ENCODE results near the gene GZMM.

GZMM gene

GRCh38 chr19:556611-557382 lies 12.9 kb downstream of the GZMM start:
- TF ChIP-seq CTCF (conservative IDR thresholded peaks at IDR 0.05; ENCODE audit: low read depth, low read length): no peak
- no peak for DNase-seq (ENCODE audit: low read depth)
- H3K4me3 ChIP-seq (ENCODE audit: low read length): no peak overlapping the region

DNA sequence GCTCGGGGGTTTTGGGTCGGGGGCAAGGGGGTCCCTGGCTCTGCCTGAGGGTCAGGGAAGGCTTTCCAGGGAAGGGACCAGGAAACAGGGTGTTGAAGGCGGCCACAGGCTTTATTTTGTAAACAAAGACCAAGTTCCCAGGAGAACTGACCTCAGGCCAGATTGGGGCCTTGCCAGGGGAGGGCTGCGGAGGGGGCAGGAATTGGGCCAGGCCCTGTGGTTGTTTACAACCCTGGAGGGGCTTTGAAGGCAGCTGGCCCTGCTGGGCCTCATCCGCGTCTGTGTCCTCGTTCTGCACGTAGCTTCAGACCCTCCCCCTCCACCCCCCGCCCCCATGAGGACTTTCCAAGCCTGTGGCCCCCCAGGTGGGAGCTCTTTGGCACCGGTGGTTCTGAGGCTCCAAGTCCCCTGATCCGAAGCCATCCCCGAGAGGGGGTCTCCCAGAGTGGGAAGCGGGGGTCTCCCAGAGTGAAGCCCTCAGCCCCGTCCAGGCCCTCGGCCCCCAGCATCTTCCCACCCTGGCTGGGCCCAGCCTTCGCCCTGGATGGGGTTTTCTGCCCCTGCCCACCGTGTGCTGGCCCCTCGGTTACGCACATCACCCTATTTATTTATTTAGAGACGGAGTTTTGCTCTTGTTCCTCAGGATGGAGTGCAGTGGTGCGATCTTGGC lies 15.1 kb downstream of the GZMM start:
- no peak overlapping the region for H3K4me3 ChIP-seq (ENCODE audit: low read length)
- no peak for TF ChIP-seq CTCF (conservative IDR thresholded peaks at IDR 0.05; ENCODE audit: low read depth, low read length)
- DNase-seq (ENCODE audit: low read depth): no peak

DNA sequence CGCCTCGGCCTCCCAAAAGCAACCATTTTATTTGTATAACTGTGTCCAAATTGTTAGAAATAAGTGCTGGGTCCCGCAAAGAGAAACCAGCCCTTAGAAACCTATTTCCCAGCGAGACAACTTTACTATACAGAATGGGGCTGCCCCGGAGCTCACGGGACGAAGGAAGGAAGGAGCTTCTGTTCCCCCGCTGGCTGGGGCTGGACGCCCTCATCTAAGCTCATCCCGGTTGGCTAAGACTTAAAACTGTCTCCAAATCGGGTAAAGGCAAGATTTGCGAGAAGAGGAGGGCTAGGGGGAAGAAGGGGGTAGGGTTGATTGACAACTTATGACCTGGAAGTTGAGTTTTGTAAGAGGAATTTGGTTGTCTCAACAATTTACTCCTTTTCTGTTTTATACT lies 16.3 kb downstream of the GZMM start:
- no peak for TF ChIP-seq CTCF (conservative IDR thresholded peaks at IDR 0.05; ENCODE audit: low read depth, low read length)

GRCh38 chr19:566403-566802 lies 22.6 kb downstream of the GZMM start:
- no peak overlapping the region for H3K4me3 ChIP-seq (ENCODE audit: low read length)
- DNase-seq (ENCODE audit: low read depth): no peak
- no peak for TF ChIP-seq CTCF (conservative IDR thresholded peaks at IDR 0.05; ENCODE audit: low read depth, low read length)

More for the DNA sequence above, 16.3 kb downstream of the GZMM start:
- DNase-seq (ENCODE audit: low read depth): no peak
- no peak overlapping the region for H3K4me3 ChIP-seq (ENCODE audit: low read length)

DNA sequence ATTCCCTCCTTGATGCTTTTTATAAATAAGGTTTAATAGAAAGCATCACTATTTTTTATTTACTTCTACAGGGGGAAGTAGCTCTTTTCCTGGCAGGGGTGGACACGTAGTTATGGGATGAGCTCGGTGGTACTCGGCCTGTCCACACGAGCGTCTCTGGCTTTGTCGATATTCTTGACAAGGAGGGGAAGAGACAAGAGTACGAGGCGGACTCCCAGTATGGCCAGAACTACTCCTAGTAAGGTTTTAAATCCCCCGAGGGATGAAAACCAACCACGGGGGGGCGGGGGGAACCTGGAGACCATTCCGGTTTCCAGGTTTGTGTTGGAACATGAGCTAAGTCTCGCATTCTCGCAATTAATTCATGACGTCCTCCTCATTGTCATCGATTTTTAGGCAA lies 23.0 kb downstream of the GZMM start:
- H3K4me3 ChIP-seq (ENCODE audit: low read length): no peak overlapping the region
- TF ChIP-seq CTCF (conservative IDR thresholded peaks at IDR 0.05; ENCODE audit: low read depth, low read length): no peak
- no peak for DNase-seq (ENCODE audit: low read depth)

DNA sequence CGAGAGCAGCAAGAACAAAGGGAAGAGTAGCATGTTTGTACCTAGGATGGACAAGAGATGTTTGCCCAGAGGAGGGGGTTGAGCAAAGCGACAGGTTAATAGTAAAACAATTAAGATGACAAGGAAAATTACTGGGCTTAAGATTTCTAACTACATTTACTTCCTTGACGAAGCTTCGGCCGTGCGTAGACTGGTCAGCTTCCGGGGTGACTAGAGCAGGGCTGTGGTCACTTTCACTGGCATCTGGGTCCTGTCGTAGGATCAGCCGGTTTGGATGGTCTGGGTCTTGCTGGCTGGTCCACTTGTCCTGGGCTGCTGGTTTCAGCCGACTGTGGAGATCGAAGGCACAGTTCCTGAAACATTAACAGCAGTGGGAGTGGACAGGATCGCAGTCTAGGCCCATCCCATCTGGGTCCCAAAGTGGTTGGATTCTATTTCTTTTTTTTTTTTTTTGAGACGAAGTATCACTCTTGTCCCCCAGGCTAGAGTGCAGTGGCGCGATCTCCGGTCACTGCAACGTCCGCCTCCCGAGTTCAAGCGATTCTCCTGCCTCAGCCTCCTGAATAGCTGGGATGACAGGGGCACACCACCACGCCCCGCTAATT lies 23.5 kb downstream of the GZMM start:
- no peak overlapping the region for H3K4me3 ChIP-seq (ENCODE audit: low read length)
- DNase-seq (ENCODE audit: low read depth): no peak
- TF ChIP-seq CTCF (conservative IDR thresholded peaks at IDR 0.05; ENCODE audit: low read depth, low read length): no peak
